Measurements from ENCODE around the gene GNG8.

GRCh38 chr19:46604781-46605355 is 31.1 kb downstream of the GNG8 start:
- TF ChIP-seq CTCF (IDR thresholded peaks at IDR 0.05) = no peak
- TF ChIP-seq EZH2 (IDR thresholded peaks at IDR 0.05; ENCODE audit: borderline replicate concordance, insufficient read depth, low read depth, low read length, poor library complexity, severe bottlenecking) = no peak

Measured in B cell (primary cell).